GM21619 (cell line): Measurements from ENCODE around the gene EPB41L4B.
A peak's percentile ranks its signal among the peaks of the same experiment; 100 is the strongest.

ENCODE experiments used
- ATAC-seq: cut with Tn5 transposase; IDR thresholded peaks from one replicate; pipeline ENCODE4 v1.9.1; 2021; ENCODE audit not compliant: unreplicated experiment

EPB41L4B gene

GRCh38 chr9:109321727-109322126 is 868 bp upstream of the EPB41L4B start:
- ATAC-seq, result no peak

DNA sequence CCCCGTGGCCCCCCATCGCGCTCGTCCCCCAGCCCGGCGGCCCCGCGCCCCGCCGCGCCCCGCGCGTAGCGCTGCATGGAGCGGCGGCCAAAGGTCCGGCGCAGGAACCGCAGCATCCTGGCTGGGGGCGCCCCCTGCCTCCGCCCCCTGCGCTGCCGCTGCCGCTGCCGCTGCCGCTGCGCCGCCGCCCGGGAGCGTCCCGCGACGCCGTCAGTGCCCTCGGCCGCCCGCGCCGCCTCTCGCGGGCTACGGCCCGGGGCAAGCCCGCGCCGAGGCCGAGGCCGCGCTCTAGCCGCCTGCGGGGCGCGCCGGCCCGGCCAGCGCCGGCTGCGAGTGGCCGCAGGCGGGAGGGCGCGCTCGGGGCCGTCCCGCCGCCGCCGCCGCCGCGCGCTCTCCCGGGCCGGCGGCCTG is 523 bp downstream of the EPB41L4B start:
- peak; percentile 33 for ATAC-seq

- ATAC-seq, result peak; percentile 18
Measured at GRCh38 chr9:109319626-109320241, 1.1 kb downstream of the EPB41L4B start.

- no peak for ATAC-seq
Measured at GRCh38 chr9:109319017-109319625, 1.7 kb downstream of the EPB41L4B start.

DNA sequence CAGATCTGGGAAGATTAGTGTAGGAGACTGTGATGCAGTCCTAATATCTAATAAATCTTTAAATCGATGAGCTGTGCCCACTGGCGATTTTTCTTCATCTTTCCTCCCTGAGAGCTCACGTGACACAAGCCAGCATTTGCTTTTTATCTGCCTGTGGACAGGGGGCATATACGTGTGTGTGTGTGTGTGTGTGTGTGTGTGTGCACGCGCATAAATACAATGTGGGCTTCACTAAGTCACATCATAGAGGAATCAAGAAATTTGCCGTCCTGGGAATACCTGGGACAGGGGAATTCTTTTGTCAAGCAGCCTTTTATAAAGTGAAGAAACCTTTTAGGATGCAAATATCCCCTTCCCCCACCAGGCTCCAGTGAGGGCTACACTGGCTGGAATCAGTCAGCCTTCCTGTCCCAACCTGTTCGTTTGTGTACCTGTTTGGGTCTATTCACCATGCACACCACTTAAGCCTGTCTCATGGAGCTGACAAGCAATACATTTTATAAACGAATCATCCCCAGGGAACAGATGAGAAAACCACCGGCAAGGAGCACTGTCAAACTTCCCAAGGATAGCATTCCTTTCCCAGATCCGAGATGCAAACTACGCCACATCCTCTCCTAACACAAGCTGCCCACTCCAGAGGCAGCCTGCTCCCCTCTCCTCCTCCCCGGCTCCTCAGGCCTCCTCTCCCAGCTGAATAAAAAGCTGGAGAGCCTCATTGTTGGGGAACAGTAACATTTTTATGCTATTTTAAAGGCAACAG is 2.7 kb downstream of the EPB41L4B start:
- ATAC-seq, result no peak

DNA sequence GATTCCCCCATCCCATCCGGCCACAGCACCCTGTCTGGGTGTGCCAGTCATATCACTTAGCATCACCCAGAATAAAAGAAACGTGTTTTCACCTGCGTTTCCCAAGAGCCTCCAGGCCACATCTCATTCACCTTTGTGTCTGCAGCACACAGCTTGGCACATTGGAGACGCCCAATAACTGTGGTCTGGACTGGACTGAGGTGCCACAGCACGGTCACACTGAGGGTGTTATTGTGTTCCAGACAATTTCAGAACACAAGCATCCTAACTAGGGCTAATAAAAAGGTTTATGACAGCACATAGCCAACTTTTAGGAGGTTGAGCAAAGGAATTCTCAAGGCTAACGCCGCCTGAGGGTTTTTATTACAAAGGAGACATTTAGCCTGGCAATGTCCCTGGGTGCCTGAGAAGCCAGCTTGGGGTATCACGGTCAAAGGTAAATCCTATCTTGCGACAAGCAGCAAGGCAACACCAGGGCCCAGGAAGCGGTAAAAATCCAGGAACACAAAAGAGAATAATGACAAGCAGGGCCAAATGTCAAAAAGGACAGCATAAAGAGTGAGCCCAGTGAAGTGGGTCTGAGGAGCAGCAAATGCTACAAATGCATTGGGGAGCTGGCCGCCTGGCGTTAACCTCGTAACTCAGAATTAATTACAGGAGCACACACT is 3.4 kb downstream of the EPB41L4B start:
- no peak for ATAC-seq

GRCh38 chr9:109316207-109316640 is 4.6 kb downstream of the EPB41L4B start:
- no peak for ATAC-seq

DNA sequence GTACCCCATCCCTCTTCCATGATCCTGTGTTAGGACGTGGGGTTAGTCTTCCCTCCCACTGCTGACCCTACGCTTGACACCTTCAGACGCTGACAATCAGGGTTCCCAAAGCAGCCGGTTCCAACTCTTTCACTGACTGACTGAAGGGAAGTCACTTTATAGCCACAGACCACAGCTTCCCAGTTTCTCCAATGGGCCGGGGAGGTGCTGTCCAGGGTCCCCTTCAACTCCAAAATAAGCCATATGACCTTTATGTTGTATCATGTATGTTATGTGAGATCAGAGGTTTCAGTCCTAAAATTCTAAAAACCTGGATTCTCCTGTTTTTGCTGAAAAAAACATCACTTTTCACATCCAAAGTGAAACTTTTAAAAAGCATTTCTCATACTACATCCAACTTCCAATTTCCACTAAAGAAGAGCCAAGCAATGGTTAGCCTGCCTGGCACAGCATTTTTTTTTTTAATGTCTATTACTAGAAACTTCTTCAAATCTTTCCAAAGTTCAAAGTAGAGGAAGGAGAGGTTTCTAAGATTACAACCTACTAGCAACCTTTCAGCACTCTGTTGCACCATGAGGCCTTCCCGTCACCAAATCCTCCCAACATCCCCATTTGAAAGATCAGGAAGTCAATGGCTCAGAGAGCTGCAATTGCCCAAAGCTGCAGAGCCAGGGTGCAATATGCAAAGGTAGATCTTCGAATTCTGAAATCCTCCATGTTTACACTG is 5.2 kb downstream of the EPB41L4B start:
- ATAC-seq, result no peak

DNA sequence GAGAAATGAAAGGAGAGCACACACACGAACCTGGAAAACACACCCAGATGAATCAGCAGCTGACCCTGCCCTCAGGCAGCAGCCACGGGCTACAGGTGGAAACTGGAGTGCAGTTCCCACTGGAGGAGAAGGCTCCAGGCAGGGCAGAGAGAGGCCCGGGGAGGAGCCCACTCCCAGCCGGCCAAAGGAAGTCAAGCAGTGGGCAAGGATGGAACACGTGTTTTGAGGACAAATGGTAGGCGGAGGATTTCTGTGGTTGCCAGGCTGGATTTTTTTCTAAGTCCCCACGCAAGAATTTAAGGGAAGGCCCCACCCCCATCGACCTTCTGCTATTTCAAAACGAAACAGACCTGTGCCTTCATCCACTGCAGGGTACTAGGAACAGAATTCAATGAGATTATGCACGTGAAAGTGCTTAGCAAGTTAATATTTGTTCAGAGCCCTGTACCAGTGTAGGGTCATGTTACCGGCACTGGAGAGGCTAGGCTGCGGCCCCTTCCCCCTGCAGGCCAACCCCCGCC is 6.8 kb downstream of the EPB41L4B start:
- ATAC-seq, result no peak

DNA sequence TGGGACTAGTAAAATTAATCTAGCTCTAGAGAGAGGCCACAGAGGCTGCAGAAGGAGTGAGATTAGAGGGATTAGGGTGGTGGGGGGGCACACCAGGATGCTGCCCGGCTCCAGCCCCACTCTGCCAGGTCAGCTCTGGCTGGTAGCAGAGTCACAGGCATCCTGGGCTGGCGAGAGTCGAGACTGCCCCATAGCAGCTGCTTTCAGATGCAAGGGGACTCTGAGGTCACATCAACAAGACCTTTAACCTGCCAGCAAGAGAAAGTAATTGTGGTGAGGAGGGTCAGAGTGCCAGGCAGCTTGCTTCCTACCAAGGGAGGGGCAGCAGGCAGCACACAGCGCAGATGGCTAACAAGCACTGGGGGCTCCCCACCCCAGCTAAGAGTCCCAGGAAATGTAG is 7.5 kb downstream of the EPB41L4B start:
- no peak for ATAC-seq

- ATAC-seq, result no peak
Measured at GRCh38 chr9:109312783-109313182, 8.1 kb downstream of the EPB41L4B start.

DNA sequence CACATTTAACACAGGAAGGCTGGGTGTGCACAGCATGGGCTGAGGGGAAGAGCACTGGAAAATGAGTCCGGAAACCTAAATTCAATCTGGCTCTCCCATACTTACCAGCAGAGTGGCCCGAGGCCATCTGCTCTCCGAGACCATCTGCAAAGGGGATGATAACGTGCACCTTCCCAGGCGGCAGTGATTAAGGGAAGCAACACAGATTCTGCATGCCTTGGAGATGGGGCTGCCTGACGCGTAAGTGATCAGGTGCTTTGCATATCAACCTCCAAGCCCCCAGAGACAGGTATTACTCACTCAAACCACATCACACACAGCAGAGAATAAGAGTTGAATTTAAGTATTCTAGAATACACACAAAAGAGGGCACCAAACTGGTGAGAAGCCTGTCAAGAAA is 9.1 kb downstream of the EPB41L4B start:
- peak; percentile 82 for ATAC-seq

GRCh38 chr9:109311286-109311685 is 9.6 kb downstream of the EPB41L4B start:
- no peak for ATAC-seq

GRCh38 chr9:109310486-109310901 is 10.4 kb downstream of the EPB41L4B start:
- ATAC-seq, result no peak

DNA sequence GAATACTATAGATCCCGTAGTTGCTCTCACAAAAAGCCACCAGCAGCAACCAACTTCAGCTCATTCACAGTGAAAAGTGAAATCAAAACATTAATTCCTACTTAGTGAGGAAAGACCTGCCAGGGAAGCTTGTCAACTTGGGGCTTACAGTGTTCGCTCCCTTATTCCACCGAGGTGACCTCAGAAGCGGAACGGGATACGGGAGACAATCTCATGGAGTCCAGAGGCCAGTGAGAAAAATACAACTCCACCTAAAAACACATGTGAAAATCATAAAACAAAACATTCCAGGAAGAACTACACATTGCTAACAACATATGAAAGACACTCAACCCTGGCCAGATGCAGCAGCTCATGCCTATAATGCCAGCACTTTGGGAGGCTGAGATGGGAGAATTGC is 11.6 kb downstream of the EPB41L4B start:
- no peak for ATAC-seq

GRCh38 chr9:109307380-109308240 is 13.2 kb downstream of the EPB41L4B start:
- no peak for ATAC-seq

- ATAC-seq, result no peak
Measured at GRCh38 chr9:109305801-109306200, 15.1 kb downstream of the EPB41L4B start.

GRCh38 chr9:109304347-109304746 is 16.5 kb downstream of the EPB41L4B start:
- ATAC-seq, result no peak

GRCh38 chr9:109303900-109304299 is 17.0 kb downstream of the EPB41L4B start:
- ATAC-seq, result no peak

DNA sequence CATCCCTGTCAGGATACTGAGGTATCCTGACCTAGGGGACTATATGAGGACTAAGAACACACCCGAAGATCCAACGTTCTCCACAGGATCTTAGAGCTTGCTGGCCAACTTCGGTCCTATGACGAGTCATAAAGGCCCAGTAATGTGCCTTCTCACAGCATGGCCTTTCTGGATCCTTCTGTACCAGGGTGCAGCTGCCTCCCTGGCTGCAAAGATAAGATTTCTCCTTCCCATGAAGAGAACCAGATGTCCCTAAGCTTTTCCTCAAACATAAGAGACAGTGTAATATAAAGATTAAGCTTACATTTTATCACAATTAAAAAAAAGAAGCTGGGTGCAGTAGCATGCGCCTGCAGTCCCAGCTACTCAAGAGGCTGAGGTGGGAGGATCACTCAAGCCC is 18.3 kb downstream of the EPB41L4B start:
- no peak for ATAC-seq
